Activated CD8-positive, alpha-beta memory T cell treated with anti-CD3 and anti-CD28 coated beads for 4 hours (primary cell): ENCODE results near the gene CACNA1G.

Experiments
- DNase-seq, 2 donors: peaks; one replicate each; pipeline ENCODE4 v3.0.0-alpha.2; 2020; ENCODE audit warnings: low read depth in 2 of 2

The CACNA1G gene

DNA sequence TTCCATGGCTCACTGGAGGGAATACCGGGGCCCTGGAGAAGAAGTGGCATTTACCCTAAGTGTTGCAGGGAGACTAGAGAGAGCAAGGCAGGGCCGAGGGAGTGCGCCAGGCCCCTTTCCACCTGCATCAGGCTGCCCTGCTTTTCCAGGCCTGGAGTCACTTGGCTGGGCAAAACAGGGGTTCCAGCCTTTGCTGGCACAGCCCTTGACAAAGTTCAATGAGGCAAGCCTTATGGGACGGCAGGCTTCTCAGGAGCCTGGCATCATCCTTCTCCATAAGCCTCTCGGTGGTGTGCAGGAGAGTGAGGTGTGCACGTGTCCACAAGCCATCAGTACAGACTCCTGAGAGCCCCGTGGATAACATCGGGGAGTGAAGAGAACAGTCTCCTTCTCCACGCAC lies 27.1 kb downstream of the CACNA1G start:
- DNase-seq, result no peak

DNA sequence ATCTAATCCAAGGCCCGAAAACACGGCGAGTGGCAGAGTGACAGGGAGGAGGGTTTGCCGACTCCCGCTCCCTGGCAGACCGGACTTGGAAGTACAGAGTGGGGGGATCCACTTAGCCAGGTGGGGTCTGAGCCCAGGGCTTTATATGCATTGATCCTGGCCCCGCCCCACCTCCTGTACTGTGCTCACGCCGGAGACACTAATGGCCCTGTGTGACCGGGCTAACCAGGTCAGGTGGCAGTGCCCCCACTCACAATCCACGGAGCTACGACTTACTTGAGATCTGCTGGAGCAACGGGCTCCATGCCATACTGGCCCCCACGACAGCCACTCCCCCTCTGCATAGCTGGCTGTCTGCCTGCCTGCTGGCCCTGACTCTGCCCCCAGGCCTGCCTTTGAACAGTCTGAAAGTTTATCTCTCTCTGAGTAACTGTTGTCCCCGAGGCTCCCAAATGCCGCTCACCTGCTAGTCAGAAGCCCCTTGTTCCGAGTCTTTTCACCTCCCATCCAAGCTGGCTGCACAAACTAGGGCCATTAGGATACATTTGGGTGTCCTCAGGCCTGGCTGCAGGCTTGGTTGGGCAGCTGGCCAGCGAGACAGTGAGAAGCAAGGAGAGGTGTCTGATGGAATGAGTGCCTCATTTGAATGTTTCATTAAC lies 28.0 kb downstream of the CACNA1G start:
- no peak for DNase-seq

DNA sequence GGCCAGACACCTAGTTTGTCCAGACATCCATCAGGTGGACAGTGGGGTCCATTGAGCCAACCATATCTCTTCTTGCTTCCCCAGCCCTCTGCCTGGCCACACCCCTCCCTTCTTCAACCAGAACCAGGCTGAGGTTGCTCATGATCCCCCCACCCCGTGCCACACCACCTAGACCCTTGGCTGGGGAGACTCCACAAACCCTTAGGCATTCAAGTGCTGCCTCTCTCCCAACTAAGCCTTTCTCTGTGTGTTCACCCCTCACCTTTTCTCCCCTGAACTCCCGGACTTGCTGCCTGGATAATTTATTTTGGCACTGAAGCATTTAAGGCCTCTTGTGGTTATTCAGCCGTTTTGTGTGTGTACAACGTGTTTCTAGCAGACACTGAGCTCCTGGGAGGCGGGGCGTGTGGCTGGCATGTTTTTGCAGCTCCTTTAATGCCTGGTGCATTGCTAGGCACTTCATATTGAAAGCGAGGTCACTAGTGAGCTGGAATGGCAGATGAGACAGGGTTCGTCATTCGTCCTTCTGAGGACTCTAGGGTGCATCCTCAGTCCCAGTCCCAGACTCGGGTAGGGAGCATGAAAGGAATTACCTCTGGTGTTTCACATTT lies 28.7 kb downstream of the CACNA1G start:
- DNase-seq, result no peak

GRCh38 chr17:50590946-50591737 lies 30.6 kb downstream of the CACNA1G start:
- no peak for DNase-seq

- no peak for DNase-seq
Measured at GRCh38 chr17:50593321-50593720, 32.8 kb downstream of the CACNA1G start.

GRCh38 chr17:50594128-50594823 lies 33.8 kb downstream of the CACNA1G start:
- no peak for DNase-seq

- DNase-seq, result no peak
Measured at GRCh38 chr17:50594892-50595291, 34.4 kb downstream of the CACNA1G start.

GRCh38 chr17:50596191-50597037 lies 35.9 kb downstream of the CACNA1G start:
- DNase-seq, result no peak

DNA sequence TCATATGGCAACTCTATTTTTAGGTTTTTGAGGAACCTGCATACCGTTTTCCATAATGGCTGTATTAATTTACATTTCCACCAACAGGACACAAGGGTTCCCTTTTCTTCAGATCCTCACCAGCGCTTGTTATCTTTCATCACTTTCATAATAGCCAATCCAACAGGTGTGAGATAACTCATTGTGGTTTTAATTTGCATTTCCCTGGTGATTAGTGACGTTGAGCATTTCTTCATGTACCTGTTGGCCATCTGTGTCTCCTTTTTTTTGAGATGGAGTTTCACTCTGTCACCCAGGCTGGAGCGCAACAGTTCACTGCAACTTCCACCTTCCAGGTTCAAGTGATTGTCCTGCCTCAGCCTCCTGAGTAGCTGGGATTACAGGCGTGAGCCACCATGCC lies 38.0 kb downstream of the CACNA1G start:
- no peak for DNase-seq

GRCh38 chr17:50599606-50600005 lies 39.1 kb downstream of the CACNA1G start:
- no peak for DNase-seq

GRCh38 chr17:50601823-50602375 lies 41.4 kb downstream of the CACNA1G start:
- no peak for DNase-seq

GRCh38 chr17:50602836-50603235 lies 42.3 kb downstream of the CACNA1G start:
- no peak for DNase-seq

- no peak for DNase-seq
Measured at GRCh38 chr17:50603340-50603739, 42.8 kb downstream of the CACNA1G start.

DNA sequence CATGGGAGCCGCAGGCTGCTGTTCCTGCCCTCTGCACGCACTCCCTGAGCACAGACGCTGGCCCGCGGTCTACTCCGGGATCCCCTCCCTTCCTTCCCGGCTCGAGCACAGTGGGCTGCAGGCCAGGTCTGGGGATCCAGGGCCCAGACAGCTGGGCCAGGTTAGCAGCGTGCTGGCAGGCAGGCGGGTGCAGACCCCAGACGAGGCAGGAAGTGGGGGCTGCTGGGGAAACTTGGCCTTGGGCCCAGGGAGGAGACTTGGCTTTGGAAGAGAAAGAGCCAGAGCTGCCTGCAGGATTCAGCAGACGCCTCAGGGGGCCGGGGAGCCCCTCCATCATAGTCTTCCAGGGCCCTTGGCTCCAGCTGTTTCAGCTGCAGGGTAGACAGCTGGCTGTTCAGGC lies 44.0 kb downstream of the CACNA1G start:
- DNase-seq, result no peak

- DNase-seq, result no peak
Measured at GRCh38 chr17:50605429-50605828, 44.9 kb downstream of the CACNA1G start.

GRCh38 chr17:50607522-50608175 lies 47.1 kb downstream of the CACNA1G start:
- no peak for DNase-seq

DNA sequence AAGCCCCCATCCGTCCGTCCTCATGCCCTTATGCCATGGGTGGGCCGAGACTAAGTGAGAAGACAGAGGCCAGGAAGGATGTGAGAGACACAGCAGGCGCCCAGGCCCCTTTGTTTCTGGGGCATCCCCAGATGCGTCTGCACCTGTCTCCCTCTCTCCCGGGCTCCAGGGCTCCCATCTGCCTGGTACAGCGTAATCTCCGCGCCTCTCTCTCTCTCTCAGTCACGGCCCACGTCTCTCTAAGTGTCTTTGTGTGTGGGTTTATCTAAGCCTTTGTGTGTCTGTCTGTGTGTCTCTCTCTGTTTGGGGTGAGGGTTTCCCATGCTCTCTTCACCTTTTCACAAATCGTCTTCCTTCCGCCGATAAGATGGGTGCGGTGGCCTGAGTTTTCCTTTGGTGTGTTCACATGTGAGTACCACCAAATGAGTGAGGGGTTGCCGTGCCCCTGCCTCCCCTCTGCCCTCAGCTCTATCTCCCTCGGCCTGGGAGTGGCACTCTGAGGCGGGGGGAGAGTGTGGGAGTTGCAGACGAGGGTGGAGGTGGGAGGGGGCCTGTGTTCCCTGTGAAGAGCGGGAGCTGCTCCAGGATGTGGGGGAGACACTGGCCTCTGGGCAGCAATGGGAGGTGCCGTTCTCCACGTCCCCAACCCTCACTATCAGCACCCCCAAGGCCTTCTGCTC lies 48.3 kb downstream of the CACNA1G start:
- no peak for DNase-seq

DNA sequence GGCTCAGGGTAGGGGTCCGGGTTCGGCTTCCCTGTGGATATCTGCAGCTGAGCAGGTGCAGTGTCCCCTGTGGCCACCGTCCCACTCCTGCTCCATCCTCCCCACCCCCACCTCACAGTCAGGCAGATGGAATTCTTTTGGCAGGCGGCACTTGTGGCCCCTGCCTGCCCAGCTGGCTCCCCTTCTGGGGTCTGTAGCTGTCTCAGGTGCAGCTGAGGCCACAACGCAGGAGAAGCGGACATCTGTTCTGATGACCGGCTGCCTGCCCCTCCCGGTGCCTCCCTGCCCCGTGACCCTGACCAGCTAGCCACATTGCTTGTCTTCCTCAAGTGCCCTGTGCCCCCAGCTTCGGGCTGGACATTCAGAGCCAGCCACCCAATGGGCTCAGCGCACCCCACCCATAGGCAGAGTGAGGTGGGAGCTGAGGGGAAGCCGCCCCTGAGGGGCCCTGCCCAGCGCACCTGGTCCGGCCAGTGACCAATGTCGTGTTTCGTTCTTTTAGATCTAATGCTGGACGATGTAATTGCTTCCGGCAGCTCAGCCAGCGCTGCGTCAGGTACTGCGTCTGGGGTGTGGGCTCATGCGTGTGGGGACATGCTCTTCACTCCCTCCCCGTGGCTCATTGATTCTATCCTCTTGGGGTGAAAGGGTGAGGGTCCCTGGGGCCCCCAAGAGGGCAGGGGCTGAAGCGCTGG lies 49.0 kb downstream of the CACNA1G start:
- DNase-seq, result no peak

GRCh38 chr17:50611634-50612033 lies 51.1 kb downstream of the CACNA1G start:
- DNase-seq, result no peak
